Activated effector memory CD4-positive, alpha-beta T cell treated with anti-CD3 and anti-CD28 coated beads, Interleukin-2, amount 50 U/mL, for 16 hours (primary cell): ENCODE results near the gene LOX.

Experiments used
- DNase-seq: peaks from one replicate; pipeline ENCODE4 v3.0.0-alpha.2; 2020

The LOX gene, protein sequence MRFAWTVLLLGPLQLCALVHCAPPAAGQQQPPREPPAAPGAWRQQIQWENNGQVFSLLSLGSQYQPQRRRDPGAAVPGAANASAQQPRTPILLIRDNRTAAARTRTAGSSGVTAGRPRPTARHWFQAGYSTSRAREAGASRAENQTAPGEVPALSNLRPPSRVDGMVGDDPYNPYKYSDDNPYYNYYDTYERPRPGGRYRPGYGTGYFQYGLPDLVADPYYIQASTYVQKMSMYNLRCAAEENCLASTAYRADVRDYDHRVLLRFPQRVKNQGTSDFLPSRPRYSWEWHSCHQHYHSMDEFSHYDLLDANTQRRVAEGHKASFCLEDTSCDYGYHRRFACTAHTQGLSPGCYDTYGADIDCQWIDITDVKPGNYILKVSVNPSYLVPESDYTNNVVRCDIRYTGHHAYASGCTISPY

DNA sequence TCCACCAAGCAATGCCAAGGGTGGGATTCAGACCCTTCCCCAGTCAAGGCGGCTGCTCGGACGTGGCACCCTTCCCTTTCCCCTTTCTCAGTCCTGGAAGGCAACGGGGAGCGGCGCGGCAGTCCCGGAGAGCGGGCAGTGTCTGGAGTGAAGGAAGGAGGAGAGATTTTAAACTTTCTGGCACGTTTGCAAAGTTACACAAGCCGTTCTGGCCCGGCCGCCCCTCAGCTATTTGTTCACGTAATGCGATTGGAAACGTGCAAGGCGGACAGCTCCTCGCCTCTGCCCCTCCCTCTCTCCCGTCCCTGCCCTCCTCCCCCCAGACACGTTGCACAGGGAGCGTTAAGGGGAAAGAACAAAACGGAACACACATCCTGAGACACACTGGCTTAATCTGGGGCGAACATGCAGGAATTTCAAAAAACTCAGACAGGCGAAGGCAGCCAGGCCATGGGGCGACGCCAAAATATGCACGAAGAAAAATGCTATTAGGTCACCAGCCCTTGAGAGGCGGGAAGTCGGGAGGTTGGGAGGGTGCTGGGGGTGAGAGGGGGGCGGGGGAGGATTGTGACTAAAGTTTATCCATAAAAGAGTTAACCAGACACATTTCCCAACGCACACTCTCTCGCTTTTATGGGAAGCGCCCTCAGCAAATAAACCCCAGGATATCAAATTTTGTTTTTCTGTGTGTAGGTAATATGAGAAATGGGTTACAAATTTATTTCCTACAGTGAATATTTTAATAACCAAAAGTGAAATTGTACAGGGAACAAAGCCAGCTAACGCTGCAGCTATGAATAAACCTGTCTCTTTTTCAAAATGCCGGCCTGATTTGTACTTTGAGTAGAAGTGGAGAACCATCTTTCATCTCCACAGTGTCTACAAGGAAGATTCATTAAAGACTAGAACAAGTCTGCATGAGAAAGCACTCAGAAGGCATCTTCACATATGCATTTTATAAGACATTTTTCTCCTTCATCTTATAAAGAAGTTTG is at the start of gene LOX:
Gene LOX (minus strand): TSS at position 144 of the 995 bp plus-strand sequence. CDS start 274 bp downstream, outside the sequence.
- DNase-seq = no peak

DNA sequence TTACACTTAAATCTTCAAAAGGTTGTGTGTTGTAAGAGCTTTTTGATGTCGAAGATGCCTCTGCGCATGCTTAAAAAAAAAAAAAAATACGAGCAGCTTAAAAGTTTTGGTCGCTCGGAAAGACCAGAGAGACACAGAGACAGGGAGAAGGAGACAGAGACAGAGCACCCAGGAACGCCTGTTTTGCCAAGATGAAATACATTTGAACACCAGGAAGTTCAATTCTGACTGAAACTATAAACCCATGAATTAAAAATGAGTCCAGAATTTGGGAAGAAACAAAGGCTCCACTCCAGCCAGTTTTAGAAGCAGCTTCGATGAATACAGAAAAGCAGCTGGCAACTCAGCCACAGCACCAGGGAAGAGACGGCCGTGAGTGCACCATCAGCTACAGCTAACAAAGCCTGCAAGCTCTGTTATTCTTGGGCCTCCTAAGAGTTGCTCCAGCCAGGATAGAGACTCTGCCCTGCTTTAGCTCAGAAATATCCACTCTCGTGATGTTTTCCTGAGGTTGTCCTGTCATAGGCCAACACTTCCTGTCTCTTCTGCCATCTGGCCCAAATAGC is 48.8 kb upstream of the LOX start:
- no peak for DNase-seq

DNA sequence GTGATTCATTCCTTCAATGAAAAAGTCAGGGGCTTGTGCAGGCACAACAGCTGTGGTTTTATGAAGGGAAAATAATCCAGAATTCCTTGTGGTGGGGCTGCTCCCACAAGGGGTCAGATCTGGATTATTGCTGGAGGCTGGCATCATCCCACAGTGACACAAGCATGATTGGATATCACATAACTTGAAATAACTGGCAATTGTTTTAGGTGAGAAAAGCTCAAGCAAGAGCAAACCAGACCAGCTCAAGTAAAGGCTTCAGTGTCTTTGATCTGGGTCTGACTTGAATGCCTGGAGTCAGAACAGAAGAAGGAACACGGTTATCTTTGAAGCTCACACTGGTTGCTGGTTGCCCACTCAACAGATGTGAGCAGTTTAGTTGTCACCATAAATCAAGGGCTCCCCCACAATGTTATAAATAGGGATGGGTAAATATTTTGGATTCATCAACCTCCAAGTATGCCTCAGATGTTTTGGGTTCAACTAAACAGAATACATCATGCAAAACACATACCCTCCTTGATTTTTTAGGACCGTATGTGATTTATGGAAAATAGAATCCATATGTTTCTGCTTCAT is 48.2 kb upstream of the LOX start:
- no peak for DNase-seq

DNA sequence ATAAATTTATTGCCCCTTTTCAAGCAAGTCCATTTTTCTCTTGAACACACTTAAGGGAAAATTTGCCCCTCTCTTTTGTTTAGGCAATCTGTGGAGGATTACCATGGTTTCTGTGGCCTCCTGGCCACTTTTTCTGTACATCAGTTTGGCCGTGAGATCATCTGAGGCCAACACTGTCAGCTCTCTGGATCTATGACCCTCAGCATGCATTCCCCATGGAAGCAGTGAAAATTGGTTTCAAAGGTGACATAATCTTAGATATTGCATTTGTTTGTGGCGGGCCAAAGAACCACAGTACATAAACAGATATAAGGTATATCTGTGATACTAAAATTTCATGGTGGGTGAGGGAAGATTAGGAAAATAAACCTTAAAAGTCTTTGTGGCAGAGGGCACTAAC is 46.7 kb upstream of the LOX start:
- DNase-seq = no peak

DNA sequence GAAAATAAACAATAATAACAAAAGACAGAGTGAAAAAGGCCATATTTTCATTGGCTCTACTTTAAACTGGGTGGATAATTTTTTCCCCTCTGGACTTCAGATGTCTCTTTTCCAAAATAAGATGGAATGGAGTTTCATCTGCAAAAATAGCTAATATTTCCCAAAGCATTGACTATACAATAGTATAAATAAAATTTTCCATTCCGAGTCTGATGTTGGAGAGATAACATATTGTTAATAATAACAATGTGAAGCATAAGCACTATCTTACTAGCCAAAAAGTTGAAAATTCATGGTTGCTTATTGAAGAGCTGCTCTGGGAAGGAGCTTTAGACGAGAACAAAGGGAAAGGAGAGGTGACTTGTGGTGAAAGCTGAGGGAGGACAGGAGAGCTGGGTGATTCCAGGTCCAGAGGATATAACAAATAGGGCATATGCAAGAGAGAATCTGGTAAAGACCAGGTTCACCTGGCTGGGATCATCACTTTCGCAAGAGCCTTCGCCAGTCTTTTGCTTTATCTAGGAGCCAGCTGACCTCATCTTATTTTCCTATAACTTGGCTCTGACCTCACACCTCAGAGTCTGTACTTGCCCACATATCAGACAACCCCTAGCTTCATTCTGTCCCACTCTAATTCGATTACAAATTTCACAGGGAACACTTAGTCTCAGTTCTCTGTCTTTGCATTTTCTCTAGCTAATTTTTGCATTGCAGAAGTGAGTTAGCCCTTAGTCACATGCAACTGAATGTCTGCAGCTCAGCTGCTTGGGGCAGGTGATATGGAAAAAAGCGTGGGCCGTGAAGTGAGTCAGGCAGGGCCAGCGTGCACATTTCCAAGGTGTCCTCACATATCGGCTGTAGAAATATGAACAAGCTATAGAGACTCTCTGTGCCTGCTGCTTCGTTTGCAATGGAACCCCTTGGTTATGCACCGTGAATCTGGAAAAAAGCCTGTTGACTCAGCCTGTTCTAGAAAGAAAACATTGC is 43.7 kb upstream of the LOX start:
- no peak for DNase-seq

DNA sequence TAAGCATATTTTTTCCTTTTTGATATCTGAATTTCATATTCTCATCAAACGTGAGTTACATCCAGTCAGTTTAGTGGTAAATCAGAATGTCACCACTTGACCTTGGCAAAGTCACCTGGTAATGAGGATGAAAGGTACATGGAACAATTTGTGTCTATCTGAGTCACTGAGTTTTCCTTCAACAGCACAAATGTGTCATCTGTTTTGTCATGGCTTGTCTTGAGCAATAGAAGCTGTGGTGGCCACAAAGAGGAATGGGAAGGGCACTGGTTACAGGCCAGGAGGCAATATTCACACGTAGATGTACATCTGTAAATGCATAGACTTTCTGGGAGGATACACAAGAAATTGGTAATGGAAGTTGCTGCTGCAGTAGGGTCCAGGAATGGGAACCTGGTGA is 42.9 kb upstream of the LOX start:
- no peak for DNase-seq

DNA sequence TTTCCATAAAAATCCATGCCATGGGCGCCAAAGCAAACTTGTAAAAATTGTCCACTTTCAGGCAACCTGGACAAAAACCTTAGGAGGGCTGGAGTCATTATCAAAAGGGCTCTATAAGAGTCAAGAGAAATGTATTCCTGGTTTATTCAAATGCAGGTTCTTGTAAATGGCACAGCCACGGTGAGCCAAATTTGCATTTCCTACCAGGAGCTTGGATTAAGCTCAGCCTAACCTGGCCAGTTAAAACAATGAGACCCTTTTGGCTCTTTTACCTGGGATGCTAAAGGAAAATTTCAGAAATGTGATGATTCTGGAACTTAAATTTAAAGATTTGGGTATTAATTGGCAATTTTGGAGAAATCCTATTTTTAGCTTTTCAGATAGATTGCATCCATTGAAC is 42.4 kb upstream of the LOX start:
- no peak for DNase-seq

DNA sequence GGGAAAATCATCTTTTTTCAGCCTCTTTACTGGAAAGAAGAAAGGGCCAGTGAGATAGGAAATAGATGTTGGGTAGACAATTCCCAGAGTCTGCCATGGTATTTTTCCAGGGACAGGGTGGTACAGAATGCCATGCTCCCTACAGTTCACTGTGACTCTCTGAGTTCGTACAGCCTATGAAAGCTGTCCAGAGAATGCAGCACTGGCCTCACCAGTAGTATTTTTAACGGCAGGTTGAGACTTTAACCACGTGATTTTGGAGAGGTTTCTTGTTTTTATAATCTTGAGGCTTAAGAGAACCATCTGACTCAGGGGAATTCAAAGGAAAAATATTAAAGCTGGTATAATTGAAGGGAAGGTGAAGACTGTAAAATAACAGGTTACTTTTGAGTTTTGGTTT is 41.1 kb upstream of the LOX start:
- no peak for DNase-seq

DNA sequence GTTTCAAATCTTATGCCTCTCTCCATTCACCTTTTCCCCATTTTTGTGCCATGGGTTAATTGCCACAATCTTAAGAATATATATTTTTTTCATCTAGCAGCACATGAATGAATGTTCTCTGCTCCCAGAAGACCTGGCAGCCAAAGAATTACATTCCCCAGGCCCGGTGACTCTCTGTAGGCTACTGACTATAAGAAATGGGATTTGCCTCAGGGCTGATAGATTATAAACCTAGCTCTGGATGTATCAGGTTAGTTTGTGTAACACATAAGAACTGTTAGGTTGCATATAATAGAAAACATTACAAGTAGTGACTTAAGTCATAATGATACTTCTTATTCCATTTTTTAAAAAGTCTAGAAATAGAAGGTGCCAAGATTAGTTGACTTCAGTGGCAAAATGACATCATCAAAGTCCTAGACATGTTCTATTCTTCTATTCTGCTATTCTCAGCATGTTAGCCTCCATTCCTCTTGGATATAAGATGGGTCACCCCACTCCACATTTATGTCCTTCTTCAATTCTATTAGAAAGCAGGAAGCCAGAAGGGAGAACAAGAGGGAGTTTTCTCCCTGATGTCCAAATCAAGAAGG is 40.4 kb upstream of the LOX start:
- DNase-seq = no peak

DNA sequence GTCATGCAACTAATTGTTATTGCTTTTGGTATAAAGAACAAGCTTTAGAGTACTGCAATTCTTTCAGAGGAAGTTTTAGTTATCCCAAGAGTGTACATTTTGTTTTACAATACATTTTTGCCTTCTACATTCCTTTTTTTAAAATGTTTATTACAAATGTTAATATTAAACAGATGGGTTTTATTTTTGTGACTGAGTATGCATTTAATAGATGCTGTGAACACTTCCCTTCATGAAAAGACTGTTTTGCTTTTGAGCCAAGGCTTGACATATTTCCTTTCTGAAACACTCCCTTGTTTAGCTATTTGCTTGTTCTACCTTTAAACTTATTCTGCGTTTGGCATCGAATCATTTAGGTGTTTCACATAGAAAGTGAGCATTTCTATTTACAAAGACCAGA is 36.4 kb upstream of the LOX start:
- DNase-seq = no peak

DNA sequence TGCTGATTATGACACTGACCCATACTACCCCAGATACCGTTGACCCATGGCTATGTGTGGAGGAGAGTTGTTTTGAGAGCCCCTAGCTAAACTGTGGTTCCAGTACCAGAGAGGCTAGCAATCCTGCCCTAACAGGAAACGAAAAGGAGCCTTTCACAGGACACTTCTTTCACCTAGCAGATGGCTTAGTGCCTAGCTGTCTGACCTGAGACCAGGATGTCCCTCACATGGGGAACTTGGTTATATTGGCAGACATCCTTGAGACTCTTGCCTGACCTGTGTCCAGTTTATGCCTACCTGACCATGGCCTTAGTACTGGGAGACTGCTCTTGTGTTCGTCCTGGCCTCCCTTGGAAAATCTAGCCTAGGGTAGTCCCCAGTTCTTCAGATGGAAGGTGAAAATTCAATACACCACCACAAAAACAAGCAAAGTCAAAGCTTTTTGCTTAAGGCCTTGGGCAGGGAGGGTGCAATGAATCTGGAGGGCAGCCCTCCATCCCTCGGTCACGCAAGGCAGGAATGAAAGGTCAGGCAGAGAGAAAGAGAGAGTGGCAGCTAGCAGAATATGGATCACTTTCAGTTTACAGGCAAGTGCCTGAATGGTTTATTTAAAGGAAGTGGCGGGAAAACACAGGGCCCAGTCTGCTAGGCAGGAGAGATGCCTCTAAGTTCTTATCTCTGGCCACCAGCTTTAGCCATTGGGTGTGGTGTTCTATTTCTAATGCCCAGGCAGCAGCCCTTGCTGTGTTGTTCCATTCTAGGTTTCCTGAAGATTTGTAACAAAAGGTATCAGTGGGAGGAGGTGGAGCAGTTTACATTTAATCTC is 34.9 kb upstream of the LOX start:
- no peak for DNase-seq

DNA sequence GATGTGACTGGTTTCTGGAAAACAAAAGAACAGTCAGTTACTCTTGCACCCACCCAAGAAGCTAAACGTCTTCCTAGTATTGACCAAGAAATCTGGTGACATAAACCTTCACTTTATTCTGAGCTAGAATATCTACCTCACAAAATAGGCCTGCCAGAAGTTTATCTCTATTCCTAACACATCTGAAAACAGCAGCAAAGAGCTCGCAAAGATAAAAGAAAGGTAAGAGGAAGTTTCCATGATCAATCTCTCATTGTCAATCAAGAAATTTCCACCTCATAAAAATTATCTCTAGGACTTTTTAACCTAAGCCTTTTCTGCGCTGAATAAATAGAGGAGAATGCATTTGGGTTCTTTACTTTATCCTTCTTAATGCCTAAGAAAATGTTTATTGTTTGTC is 34.0 kb upstream of the LOX start:
- DNase-seq = no peak

DNA sequence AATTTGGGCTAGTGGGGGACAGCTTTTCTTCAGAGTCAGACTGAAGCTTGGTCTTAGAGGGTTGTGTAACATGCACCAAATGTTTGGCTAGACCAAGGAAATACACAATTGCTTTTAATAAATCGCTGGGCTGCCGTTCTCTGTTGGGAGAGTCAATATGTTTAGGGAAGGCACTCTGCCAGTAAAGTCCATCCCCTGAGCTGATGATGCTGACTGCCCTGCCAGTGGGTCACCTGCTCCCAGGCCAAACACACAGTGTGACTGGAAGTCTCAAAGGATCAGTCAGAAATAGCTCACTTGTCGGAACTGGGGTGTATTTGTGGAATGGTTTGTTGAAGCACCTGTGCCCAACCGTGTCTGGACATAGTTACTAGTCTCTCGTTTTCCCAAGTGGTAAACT is 33.4 kb upstream of the LOX start:
- DNase-seq = no peak

DNA sequence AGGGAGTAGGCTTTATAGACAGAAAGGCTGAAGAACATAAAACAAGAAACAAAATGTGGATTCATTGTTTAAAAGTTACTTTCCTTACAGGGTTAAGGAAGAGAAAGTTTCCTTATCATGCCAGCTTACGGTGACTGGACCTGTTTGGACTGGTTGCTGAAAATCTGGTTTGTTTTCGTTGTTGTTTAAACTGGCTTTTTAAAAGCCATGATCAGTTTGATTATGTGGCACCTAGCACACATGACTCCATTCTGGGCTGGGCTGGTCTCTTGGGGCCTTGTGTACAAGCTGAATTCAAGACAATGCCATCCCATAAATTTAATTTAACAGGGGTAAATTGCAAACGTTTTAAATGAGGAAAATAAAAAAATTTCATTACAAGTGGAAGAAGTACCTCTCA is 32.9 kb upstream of the LOX start:
- no peak for DNase-seq

DNA sequence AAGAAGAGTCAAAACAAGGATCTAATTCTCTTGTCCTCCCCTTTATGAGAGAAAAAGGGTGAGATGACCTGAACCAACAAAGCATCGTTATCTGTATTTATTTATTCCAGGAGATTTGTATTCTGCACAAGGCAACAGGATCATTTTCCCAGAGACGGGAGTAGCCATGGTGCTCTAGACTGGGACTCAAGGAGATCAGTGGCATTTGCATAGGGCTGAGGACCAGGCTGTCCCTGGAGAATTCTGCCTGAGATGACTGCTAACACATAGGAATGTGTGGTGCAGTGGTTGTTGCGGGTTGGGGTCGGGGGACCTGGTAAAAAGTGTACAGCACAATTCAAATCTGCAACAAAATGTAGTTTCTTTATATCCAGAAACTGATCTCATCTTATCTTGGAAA is 29.0 kb upstream of the LOX start:
- DNase-seq = no peak

DNA sequence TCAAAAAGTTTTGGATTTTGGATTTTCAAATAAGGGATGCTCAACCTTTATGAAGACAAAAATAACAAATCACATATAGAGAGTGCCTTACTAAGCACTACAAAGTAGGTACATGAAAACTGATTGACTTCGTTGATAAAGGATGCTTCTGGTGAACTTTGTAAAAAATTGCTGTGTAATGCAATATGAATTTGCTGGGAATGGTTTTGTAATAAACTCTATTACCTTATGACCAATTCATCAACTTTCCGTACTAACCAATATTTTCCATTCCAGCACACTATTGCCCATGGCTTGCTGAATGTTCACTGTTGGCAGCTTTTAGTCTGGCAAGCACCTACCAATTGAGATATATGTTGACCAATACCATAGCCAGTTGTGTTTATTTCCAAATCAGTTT is 27.9 kb upstream of the LOX start:
- DNase-seq = no peak

DNA sequence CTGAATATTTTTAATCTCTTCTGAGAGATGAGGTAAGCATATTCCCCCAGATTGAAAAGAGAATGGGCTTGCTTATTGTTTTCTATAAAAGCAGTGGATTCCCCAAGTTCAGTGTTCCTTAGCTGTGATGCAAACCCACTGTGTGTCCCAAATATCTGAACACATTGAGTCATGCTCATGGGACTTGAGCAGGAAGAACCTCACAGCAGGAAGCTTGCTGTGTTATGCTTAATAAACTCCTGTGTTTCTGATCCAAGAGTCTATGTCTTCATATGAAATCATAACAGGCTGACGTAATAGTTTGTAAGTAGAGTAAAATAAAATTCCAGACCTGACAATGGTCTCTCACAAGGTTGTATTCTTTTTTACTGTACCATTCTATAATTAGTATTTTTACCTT is 24.8 kb upstream of the LOX start:
- no peak for DNase-seq

DNA sequence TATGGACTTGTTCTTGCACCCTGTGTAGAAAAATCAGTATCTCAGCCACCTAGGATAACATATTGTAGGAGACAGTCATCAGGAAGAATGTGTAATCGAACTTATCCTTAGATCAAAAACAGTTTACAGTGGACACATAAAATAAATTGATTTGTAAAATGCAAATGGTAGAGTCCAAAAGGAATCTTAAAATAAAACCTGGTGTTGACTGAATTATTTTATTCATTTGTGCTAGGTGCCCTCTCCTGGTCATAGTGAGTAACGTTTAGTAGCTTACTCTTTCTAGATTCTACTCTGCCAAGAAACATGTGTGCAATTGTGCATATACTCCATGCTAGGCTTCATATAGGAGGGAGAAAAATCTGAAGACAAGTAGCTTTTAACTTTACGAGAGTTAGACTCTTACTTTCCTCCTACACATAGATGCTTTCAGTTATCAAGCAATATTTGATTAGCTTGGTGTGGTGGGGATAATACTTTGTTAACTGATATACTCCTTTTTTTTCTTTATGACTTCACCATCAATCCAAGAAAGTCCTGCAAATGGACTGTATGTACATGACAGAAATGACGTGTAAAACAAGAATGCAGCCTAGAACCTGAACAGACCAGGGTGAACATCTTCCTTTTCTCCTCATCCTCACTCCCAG is 23.7 kb upstream of the LOX start:
- DNase-seq = no peak

DNA sequence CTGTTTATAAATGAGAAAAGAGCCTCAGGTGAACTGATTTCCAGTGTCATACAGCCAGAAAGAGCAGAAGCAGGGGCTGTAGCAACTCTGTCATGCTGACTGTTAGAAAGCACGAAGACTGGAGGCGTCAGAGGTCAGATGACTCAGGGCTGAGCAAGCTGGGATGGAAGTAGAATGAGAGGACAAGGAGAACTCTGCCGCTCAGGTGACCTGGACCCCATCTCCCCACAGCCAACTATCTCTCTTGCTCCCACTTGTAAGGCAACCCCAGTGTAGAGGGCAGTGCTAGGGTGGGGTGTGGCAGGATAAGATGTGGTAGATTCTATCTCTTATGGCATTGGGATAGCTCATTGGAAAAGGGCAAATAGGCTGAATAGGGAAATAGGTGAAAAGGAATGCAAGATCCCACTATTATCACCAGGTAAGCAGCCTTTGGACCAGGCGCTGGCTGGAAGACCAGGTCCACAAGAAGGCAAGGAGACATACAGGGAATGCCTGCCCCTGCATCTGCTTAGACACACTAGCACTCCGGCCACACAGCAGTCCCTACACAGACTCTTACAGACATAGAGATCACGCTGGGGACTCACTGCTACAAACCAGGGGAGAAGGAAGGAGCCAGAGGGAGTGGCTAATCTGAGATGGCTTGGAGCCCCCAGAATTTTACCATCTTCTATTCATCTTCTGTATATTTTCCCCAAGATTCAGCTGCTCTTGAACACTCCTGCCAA is 21.2 kb upstream of the LOX start:
- no peak for DNase-seq
